Measurements from ENCODE around the gene SHANK1. TPM values are rescaled to one million over a fixed set of nuclear protein-coding genes. Genes with fewer than 3 reads are reported as not detected.
"Not testable (repeated sequence)": the region's sequence is repeated elsewhere in the genome, so short reads cannot be mapped to it uniquely, and the experiment has no call there.

Gene SHANK1
- polyA plus RNA-seq, 4 donors = 4.3 to 9.9 (median 6.9) TPM

- no peak for DNase-seq (ENCODE audit: low read depth in 4 of 4, low spot score in 2 of 4)
These were observed 75.2 kb downstream of the SHANK1 start for GRCh38 chr19:50644315-50644915.

GRCh38 chr19:50640368-50640767 lies 79.2 kb downstream of the SHANK1 start:
- no peak for DNase-seq (ENCODE audit: low read depth in 4 of 4, low spot score in 2 of 4)

GRCh38 chr19:50639121-50640112 lies 80.2 kb downstream of the SHANK1 start, which contains the start of gene SYT3:
Gene SYT3, minus strand, starts transcription at chr19:50639881. Its CDS starts 2,470 bp downstream, at chr19:50637411.
- DNase-seq (ENCODE audit: low read depth in 4 of 4, low spot score in 2 of 4) = no peak

GRCh38 chr19:50638600-50638999 lies 81.0 kb downstream of the SHANK1 start:
- no peak for DNase-seq (ENCODE audit: low read depth in 4 of 4, low spot score in 2 of 4)

GRCh38 chr19:50636317-50637085 lies 83.1 kb downstream of the SHANK1 start:
- no peak for DNase-seq (ENCODE audit: low read depth in 4 of 4, low spot score in 2 of 4)

GRCh38 chr19:50633973-50634372 lies 85.6 kb downstream of the SHANK1 start:
- no peak for DNase-seq (ENCODE audit: low read depth in 4 of 4, low spot score in 2 of 4)

- no peak for DNase-seq (ENCODE audit: low read depth in 4 of 4, low spot score in 2 of 4)
These were observed 86.2 kb downstream of the SHANK1 start for GRCh38 chr19:50633359-50633758.

- DNase-seq (ENCODE audit: low read depth in 4 of 4, low spot score in 2 of 4) = no peak
These were observed 87.3 kb downstream of the SHANK1 start for GRCh38 chr19:50632151-50632835.

GRCh38 chr19:50629801-50630200 lies 89.8 kb downstream of the SHANK1 start:
- DNase-seq (ENCODE audit: low read depth in 4 of 4, low spot score in 2 of 4) = no peak

GRCh38 chr19:50629194-50629593 lies 90.4 kb downstream of the SHANK1 start:
- DNase-seq (ENCODE audit: low read depth in 4 of 4, low spot score in 2 of 4) = no peak

GRCh38 chr19:50628551-50628950 lies 91.1 kb downstream of the SHANK1 start:
- DNase-seq (ENCODE audit: low read depth in 4 of 4, low spot score in 2 of 4) = no peak

GRCh38 chr19:50628146-50628545 lies 91.5 kb downstream of the SHANK1 start:
- DNase-seq (ENCODE audit: low read depth in 4 of 4, low spot score in 2 of 4) = no peak

GRCh38 chr19:50626795-50627194 lies 92.8 kb downstream of the SHANK1 start:
- no peak for DNase-seq (ENCODE audit: low read depth in 4 of 4, low spot score in 2 of 4)

- DNase-seq (ENCODE audit: low read depth in 4 of 4, low spot score in 2 of 4) = no peak
These were observed 93.6 kb downstream of the SHANK1 start for GRCh38 chr19:50626011-50626410.

GRCh38 chr19:50624949-50625600 lies 94.5 kb downstream of the SHANK1 start:
- DNase-seq (ENCODE audit: low read depth in 4 of 4, low spot score in 2 of 4) = no peak

GRCh38 chr19:50620394-50620906 lies 99.2 kb downstream of the SHANK1 start:
- not testable (repeated sequence) for DNase-seq (ENCODE audit: low read depth in 4 of 4, low spot score in 2 of 4)

- DNase-seq (ENCODE audit: low read depth in 4 of 4, low spot score in 2 of 4) = not testable (repeated sequence)
These were observed 100.4 kb downstream of the SHANK1 start for GRCh38 chr19:50619184-50619583.

GRCh38 chr19:50618379-50618778 lies 101.2 kb downstream of the SHANK1 start:
- DNase-seq (ENCODE audit: low read depth in 4 of 4, low spot score in 2 of 4) = not testable (repeated sequence)
